Fibroblast of skin of right quadriceps (primary cell): Measurements from ENCODE around the gene SPTLC2.

Experiments
- DNase-seq: peaks from one replicate; pipeline ENCODE4 v3.0.0-alpha.2; 2013

SPTLC2 gene

DNA sequence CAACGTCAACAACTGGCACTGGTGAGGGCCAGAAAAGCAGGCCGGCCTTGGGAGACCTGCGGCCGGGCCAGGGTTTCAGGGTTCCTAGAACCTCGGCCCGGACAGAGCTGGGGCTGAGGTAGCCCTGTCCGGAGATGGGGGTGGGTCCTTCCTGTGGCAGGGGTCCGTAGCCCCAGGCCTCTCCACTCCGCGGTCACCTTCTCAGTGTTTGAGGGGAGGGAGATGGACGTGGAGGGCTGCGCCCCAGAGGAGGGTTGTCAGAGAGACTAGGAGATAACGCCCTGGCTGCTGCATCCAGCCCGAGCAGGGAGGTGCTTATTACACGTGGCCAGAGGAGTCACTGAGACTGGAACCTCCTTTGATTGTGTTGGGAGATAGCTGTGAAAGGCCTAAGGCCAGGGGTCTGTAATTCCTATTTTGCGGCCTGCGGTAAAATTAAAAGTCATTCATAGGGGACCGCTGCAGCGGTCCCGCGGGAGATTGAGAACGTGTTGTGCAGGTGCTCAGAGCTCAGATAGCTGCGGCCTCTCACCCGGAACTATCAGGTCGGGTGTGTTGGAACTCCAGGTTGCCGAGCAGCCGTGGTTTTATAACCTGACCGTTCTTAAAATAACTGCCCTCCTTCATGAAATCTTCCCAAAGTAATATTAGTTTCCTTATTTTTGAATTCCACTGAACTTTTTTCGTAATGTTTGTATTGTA is 158.0 kb downstream of the SPTLC2 start:
- peak; percentile 8 for DNase-seq

GRCh38 chr14:77457522-77458248 is 158.8 kb downstream of the SPTLC2 start, which contains the start of the genes AHSA1 and VIPAS39:
Gene AHSA1 (plus strand): TSS chr14:77458093. CDS start chr14:77458190, 97 bp downstream.
Gene VIPAS39 (minus strand): TSS chr14:77457601. CDS start chr14:77454102, 3,499 bp downstream.
- peak; percentile 99 for DNase-seq

DNA sequence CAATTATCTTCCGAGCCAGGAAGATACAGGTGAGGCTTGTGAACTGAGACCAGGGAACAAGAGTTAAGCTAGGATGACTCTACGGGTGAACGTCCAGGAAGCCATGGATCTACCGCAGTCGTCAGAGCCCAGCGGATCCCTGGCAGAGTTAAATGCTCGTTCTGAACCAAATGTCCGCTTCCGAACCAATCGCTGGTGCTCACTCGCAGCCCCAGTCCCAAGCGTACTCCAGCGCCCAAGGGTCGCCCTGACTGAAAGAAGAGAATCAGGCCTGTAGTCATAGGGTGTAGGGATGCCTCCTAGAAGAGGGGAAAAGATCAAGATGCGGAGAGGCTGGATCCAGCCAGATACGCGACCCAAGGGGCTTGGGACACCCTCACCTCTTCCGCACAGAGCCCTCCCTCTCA is 159.3 kb downstream of the SPTLC2 start:
- no peak for DNase-seq
